Skeletal muscle tissue (tissue), 4 donors: ENCODE results near the gene SHFL. TPM values are rescaled to one million over a fixed set of nuclear protein-coding genes. Genes with fewer than 3 reads are reported as not detected.

ENCODE experiments used
- H3K27ac ChIP-seq: one replicate; pipeline ENCODE4 v1.7.0; 2013; ENCODE audit warnings: mild to moderate bottlenecking, low read depth, low read length, inconsistent platforms
- H3K27me3 ChIP-seq, 3 donors: one replicate each; pipeline ENCODE4 v1.7.0; 2013; ENCODE audit warnings: low read length in 3 of 3; ENCODE audit not compliant: control insufficient read depth in 3 of 3, insufficient read depth in 3 of 3
- H3K36me3 ChIP-seq, 3 donors: one replicate each; pipeline ENCODE4 v1.7.0; 2013; ENCODE audit warnings: low read length in 3 of 3; ENCODE audit not compliant: control insufficient read depth in 3 of 3, insufficient read depth in 3 of 3
- H3K4me1 ChIP-seq, 3 donors: one replicate each; pipeline ENCODE4 v1.7.0; 2013; ENCODE audit warnings: low read length in 3 of 3, mild to moderate bottlenecking in 3 of 3; ENCODE audit not compliant: control insufficient read depth in 3 of 3, insufficient read depth in 3 of 3
- H3K4me3 ChIP-seq, 3 donors: one replicate each; pipeline ENCODE4 v1.7.0; 2013; ENCODE audit warnings: low read length in 3 of 3
- H3K9ac ChIP-seq, 3 donors: one replicate each; pipeline ENCODE4 v1.7.0; 2013; ENCODE audit warnings: low read length in 3 of 3, mild to moderate bottlenecking in 3 of 3, moderate library complexity in 2 of 3, low read depth in 1 of 3
- H3K9me3 ChIP-seq, 3 donors: one replicate each; pipeline ENCODE4 v1.7.0; 2013; ENCODE audit warnings: low read length in 3 of 3; ENCODE audit not compliant: control insufficient read depth in 3 of 3
- total RNA-seq: library from RNA; depleted of rRNA; stranded (reverse); fragments of >200 nt; gene quantifications from one replicate; pipeline ENCODE4 v1.2.3, GENCODE V29; 2014
- donor health status: Osteomylitis.

SHFL gene
- total RNA-seq = 5.2 TPM

DNA sequence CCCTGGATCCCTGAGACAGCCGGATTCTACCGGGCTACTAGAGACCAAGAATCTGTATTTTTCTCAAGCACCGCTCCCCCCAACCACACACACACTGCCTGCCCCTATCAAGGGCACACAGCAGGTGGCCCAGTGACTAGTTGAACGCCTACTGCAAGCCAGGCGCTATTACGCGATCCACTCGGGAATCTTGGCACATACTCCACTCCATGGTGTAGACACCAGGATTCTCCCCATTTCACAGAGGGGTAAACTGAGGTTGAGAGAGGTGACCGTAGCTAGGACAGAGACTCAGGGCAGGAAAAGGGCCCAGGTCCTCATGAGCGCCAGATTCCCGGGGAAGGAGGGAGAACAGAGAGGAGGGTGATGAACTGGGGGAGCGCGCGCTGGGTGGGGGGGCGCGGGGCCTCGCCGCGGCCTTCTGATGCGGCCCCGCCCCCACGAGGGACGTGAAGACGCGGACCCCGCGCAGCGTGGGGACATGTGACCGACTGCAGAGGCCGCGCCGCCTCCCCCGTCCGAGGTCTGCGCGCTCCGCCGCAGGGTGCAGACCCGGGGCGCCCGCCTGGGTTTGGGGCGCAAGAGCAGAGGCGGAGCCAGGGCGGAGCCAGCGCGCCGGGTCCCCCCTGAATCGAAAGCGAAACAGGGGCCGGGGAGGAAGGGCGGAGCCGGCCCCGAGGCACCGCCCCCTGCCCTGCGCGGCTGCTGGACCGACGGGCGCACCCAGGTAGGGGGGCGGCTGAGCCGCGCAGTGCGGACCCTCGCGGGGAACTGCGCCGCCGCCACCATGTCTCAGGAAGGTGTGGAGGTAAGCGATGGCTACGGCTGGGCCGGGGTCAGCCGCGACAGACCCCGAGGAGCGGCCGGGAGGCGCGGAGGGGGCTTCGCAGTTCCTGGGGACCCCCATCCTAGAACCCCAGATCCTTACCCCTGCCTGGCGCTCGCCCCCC is at the start of gene SHFL:
Gene SHFL, plus strand, starts transcription at position 677 of the 950 bp plus-strand sequence. Its CDS starts 111 bp downstream, at position 788.
- H3K4me1 ChIP-seq = peaks cover 5 to 7% (median 5%) of the 10 kb centered on the region in 3 donors
- H3K4me3 ChIP-seq = peak within 1 kb of the TSS; percentile 75 to 81 (median 76)
- H3K36me3 ChIP-seq = peaks cover 0 to 9% (median 4%) of the 10 kb centered on the region in 3 donors
- H3K27me3 ChIP-seq = peaks cover 0 to 19% (median 6%) of the 10 kb centered on the region in 3 donors
- H3K9ac ChIP-seq = peak within 1 kb of the TSS; percentile 78 to 83 (median 80)
- H3K27ac ChIP-seq = peak within 1 kb of the TSS; percentile 75
- H3K9me3 ChIP-seq = peaks cover 0 to 4% (median 0%) of the 10 kb centered on the region in 3 donors

DNA sequence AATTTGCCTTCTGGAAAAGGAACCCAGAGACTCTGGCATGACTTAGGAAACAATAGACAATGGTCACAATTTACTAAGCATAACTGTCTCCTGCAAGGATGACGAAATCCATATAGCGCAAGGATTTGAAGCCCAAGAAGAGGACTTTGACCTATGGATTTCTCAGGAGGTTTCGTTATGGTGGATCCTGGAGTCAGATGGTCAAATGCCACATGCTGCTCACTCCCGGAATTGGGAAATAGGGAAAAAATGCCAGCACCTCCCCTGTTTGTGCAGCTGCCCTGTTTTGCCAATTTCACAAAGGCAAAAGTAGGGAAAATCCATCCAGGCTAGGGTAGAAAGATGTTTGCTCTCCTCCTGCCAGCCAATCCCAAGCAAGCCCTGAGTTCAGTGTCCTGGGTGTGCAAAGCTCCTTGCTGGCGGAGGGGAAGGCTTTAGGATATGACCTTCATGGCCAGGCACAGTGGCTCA is 49.5 kb upstream of the SHFL start:
- no peak overlapping the region for H3K9ac ChIP-seq
- peaks cover 12 to 18% (median 17%) of the 10 kb centered on the region in 3 donors for H3K27me3 ChIP-seq
- H3K4me1 ChIP-seq = no peaks in the 10 kb centered on the region
- H3K9me3 ChIP-seq = peaks cover 3 to 11% (median 3%) of the 10 kb centered on the region in 3 donors
- H3K27ac ChIP-seq = no peak overlapping the region
- H3K4me3 ChIP-seq = no peak overlapping the region
- no peaks in the 10 kb centered on the region for H3K36me3 ChIP-seq

DNA sequence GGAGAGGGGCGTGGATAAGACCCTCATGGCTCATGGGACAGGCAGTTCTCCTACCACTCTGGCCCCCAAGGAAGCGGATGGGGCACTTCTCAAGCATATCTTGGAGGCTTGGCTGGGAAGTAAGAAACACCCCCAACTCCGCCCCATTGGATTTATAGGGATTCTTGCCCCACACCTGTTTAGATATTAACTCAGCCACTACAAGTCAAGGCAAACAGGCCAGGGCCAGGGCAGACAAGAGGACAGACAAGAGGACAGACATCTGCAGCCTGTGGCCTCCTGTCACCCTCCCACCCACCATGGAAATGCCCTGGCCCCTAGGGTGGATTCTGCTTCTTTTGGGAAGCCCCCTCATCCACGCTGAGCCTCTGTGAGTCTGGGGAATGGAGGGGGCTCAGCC is 48.8 kb upstream of the SHFL start:
- Histone ChIP-seq H3K4me1 (no peaks in the 10 kb centered on the region), H3K9me3 (peaks cover 4 to 17% (median 7%) of the 10 kb centered on the region in 3 donors), H3K36me3 (no peaks in the 10 kb centered on the region), H3K4me3 (no peak overlapping the region), H3K27me3 (peaks cover 8 to 15% (median 11%) of the 10 kb centered on the region in 3 donors), H3K9ac (no peak overlapping the region), H3K27ac (no peak overlapping the region)

DNA sequence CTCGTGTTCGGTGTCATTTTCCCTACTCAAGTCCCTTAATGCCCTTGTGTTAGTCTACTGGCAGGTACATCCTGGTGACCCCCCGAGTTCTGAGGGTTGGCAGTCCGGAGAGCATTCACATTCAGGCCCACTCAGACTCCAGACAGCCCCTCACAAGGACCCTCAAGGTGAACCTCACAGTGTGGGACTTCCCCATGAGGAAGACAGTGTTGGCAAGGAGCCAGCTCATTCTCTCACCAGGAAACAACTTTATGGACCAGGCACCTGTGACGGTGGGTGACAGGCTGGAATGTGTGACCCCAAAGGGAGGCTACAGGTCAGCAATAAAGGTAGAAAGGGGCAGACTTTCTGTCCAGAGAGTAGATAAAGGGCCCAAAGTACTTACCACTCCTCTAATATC is 48.3 kb upstream of the SHFL start:
- H3K36me3 ChIP-seq = no peaks in the 10 kb centered on the region
- peaks cover 4 to 14% (median 10%) of the 10 kb centered on the region in 3 donors for H3K27me3 ChIP-seq

DNA sequence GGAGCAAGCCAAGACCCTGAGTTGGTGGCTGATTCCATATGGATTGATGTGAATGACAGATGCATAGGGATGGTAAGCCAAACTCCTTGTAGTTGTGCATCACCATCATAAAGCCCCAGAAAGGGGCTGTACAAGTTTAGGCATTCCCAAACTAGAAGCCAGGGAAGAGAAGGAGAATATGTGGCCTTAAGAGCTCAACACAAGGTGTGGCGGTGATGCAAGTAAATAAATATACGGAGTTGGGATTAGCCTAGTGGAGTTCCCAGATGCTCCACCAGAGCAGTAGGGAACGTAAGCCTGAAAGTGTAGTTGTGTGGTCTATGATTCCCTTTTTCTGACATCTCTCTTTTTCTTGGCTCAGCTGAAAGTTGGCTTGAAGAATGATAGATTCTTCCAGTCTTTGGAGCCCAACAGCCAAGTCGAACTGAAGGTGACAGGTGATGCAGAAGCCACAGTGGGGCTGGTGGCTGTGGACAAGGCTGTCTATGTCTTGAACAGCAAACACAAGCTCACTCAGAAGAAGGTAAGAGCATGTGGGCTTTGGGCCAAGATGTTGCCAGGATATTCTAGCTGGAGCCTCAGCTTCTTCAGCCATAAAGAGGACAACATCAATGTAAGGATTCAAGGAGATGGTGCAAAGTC is 42.7 kb upstream of the SHFL start:
- H3K27me3 ChIP-seq = peaks cover 0 to 14% (median 10%) of the 10 kb centered on the region in 3 donors
- H3K9ac ChIP-seq = no peak overlapping the region
- no peak overlapping the region for H3K27ac ChIP-seq
- H3K9me3 ChIP-seq = peaks cover 23 to 43% (median 31%) of the 10 kb centered on the region in 3 donors
- no peaks in the 10 kb centered on the region for H3K36me3 ChIP-seq
- no peak overlapping the region for H3K4me3 ChIP-seq
- no peaks in the 10 kb centered on the region for H3K4me1 ChIP-seq

More for the DNA sequence above, 48.3 kb upstream of the SHFL start:
- Histone ChIP-seq H3K4me3 (no peak overlapping the region), H3K9ac (no peak overlapping the region), H3K4me1 (no peaks in the 10 kb centered on the region), H3K27ac (no peak overlapping the region), H3K9me3 (peaks cover 8 to 21% (median 11%) of the 10 kb centered on the region in 3 donors)

DNA sequence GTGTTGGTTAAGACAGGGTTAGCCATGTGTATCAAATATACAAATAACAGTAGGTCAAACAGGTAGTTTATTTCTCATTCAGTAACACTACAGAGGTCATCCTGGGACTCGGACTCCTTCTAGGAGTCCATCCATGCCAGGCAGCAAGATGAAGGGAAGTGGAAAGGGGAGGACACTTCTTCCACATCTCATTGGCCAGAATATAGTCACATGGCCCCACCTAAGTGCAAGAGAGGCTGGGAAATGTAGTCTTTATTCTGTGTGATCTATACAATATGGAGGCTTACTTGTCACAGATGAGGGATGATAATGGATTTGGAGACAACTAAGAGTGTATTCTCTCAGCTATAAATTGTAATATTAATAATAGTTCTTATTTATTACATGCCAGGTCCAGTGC is 41.7 kb upstream of the SHFL start:
- Histone ChIP-seq H3K9ac (no peak overlapping the region), H3K4me1 (no peaks in the 10 kb centered on the region), H3K36me3 (no peaks in the 10 kb centered on the region), H3K27ac (no peak overlapping the region), H3K27me3 (peaks cover 0 to 14% (median 5%) of the 10 kb centered on the region in 3 donors), H3K9me3 (peaks cover 23 to 43% (median 31%) of the 10 kb centered on the region in 3 donors), H3K4me3 (peak overlapping the region in 1 of 3 donors; percentile 25)

DNA sequence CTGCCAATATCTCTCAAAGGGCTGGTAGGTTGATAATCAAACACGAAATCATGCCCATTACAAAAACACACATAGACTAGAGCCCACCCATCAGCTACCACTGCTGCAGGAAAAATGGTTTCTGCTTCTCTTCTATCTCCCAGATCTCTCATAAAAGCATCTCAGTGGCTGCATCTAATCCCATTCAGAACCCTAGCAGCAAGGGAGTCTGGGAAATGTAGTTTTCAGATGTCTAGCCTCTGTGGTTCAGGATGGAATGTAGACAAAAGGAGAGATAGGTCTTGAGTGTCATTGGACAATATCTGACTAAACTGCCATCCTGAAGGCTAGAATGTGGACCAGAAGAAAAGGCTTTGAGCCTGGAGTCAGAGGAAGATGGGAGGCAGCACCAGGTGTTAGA is 40.7 kb upstream of the SHFL start:
- H3K36me3 ChIP-seq = no peaks in the 10 kb centered on the region
- H3K27ac ChIP-seq = no peak overlapping the region
- H3K27me3 ChIP-seq = peaks cover 0 to 14% (median 2%) of the 10 kb centered on the region in 3 donors
- no peak overlapping the region for H3K4me3 ChIP-seq
- no peak overlapping the region for H3K9ac ChIP-seq
- H3K9me3 ChIP-seq = peaks cover 23 to 42% (median 31%) of the 10 kb centered on the region in 3 donors
- H3K4me1 ChIP-seq = no peaks in the 10 kb centered on the region

DNA sequence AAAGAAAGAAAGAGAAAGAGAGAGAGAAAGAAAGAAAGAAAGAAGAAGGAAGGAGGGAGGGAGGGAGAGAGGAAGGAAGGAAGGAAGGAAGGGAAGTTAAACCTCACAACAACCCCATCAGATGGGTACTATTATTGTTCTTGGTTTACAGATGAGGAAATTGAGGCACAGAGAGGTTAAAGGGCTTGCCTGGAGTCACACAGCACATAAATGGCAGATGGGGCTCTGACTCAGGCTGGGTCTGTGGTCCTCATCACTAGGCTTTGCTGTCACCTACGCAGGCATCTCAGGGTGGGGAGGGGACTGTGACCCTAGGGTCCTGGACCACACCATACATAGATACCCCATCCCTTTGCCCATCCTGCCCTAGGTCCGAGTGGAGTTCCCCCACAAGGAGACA is 36.5 kb upstream of the SHFL start:
- no peaks in the 10 kb centered on the region for H3K4me1 ChIP-seq
- peaks cover 2 to 7% (median 5%) of the 10 kb centered on the region in 3 donors for H3K9me3 ChIP-seq
- H3K27ac ChIP-seq = no peak overlapping the region
- H3K27me3 ChIP-seq = peaks cover 0 to 9% (median 0%) of the 10 kb centered on the region in 3 donors
- no peak overlapping the region for H3K4me3 ChIP-seq
- no peaks in the 10 kb centered on the region for H3K36me3 ChIP-seq
- H3K9ac ChIP-seq = no peak overlapping the region

DNA sequence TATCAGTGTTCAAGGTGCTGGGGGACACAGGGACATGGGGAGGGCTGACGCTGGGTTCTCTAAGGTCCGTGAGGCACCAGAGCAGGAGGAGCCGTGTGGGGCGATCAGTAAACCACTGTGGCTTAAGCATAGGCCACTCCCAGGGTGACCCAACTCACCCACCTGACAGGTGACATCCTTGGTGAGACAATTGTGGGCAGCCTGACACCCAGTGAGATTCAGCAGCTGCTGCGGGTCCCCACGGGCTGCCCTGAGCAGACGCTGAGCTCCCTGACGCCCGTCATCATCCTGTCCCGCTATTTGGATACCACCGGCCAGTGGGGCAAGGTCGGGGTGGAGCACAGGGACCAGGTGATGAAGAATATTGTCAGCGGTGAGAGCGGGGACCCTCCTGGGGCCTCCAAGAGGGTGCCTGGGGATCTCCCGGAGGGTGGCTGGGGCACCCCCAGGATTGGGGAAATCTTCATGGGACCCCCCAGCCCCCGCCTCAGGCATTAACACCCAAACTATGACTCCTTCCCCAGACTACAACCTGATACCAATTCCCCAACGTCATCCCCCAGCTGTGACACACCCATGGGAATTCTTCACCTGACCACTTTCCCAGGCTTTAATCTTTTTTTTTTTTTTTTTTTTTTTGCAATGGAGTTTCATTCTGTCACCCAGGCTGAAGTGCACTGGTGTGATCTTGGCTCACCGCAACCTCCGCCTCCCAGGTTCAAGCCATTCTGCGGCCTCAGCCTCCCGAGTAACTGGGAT is 33.3 kb upstream of the SHFL start:
- Histone ChIP-seq H3K9ac (no peak overlapping the region), H3K27me3 (no peaks in the 10 kb centered on the region), H3K4me3 (no peak overlapping the region), H3K9me3 (peaks cover 0 to 6% (median 0%) of the 10 kb centered on the region in 3 donors), H3K36me3 (no peaks in the 10 kb centered on the region), H3K27ac (no peak overlapping the region), H3K4me1 (no peaks in the 10 kb centered on the region)
